Measurements from ENCODE around the gene ALMS1.

ALMS1 gene

GRCh38 chr2:73414696-73415095 lies 29.1 kb downstream of the ALMS1 start:
- DNase-seq (ENCODE audit: extremely low spot score): no peak
- no peak for TF ChIP-seq FOXA1 (IDR thresholded peaks at IDR 0.05)
- no peak for TF ChIP-seq TARDBP (IDR thresholded peaks at IDR 0.05)
- TF ChIP-seq L3MBTL2 (conservative IDR thresholded peaks at IDR 0.05): no peak
- no peak for TF ChIP-seq HDGF (IDR thresholded peaks at IDR 0.05; ENCODE audit: borderline replicate concordance)
- no peak for TF ChIP-seq ELF4 (IDR thresholded peaks at IDR 0.05)
- no peak for TF ChIP-seq FOXK2 (IDR thresholded peaks at IDR 0.05)
- TF ChIP-seq ARNT (IDR thresholded peaks at IDR 0.05): no peak
- no peak for TF ChIP-seq NFRKB (IDR thresholded peaks at IDR 0.05)
- TF ChIP-seq PKNOX1 (IDR thresholded peaks at IDR 0.05): no peak
- TF ChIP-seq BHLHE40 (IDR thresholded peaks at IDR 0.05; ENCODE audit: borderline replicate concordance): no peak
- TF ChIP-seq SP1 (IDR thresholded peaks at IDR 0.05): no peak
- no peak for TF ChIP-seq ZNF384 (IDR thresholded peaks at IDR 0.05)
- TF ChIP-seq FOXM1 (IDR thresholded peaks at IDR 0.05; ENCODE audit: borderline replicate concordance): no peak
- POLR2A ChIA-PET: no interaction called here
- CTCF ChIA-PET: no interaction called here

- no peak for DNase-seq (ENCODE audit: extremely low spot score)
- POLR2A ChIA-PET: no interaction called here
- CTCF ChIA-PET: no interaction called here
- TF ChIP-seq L3MBTL2 (conservative IDR thresholded peaks at IDR 0.05) (no peak), HDGF (IDR thresholded peaks at IDR 0.05; ENCODE audit: borderline replicate concordance) (no peak), ELF4 (IDR thresholded peaks at IDR 0.05) (no peak), ZNF384 (IDR thresholded peaks at IDR 0.05) (no peak)
Measured at GRCh38 chr2:73415906-73416305, 30.3 kb downstream of the ALMS1 start.

- ChIA-PET POLR2A (no interaction called here), CTCF (no interaction called here)
- no peak for DNase-seq (ENCODE audit: extremely low spot score)
Measured at GRCh38 chr2:73418343-73418742, 32.7 kb downstream of the ALMS1 start.

GRCh38 chr2:73423913-73424312 lies 38.3 kb downstream of the ALMS1 start:
- ChIA-PET CTCF (no interaction called here), POLR2A (no interaction called here)
- TF ChIP-seq HDGF (IDR thresholded peaks at IDR 0.05; ENCODE audit: borderline replicate concordance) (no peak), SUZ12 (IDR thresholded peaks at IDR 0.05) (no peak)
- no peak for DNase-seq (ENCODE audit: extremely low spot score)

More at GRCh38 chr2:73418343-73418742, 32.7 kb downstream of the ALMS1 start:
- TF ChIP-seq HDGF (IDR thresholded peaks at IDR 0.05; ENCODE audit: borderline replicate concordance) (no peak), PKNOX1 (IDR thresholded peaks at IDR 0.05) (no peak), TARDBP (IDR thresholded peaks at IDR 0.05) (no peak), ELF4 (IDR thresholded peaks at IDR 0.05) (no peak), SUZ12 (IDR thresholded peaks at IDR 0.05) (no peak), FOXM1 (IDR thresholded peaks at IDR 0.05; ENCODE audit: borderline replicate concordance) (no peak), ARNT (IDR thresholded peaks at IDR 0.05) (no peak), LEF1 (IDR thresholded peaks at IDR 0.05; ENCODE audit: borderline replicate concordance) (no peak), SP1 (IDR thresholded peaks at IDR 0.05) (no peak), FOXA1 (IDR thresholded peaks at IDR 0.05) (no peak)

- POLR2A ChIA-PET: no interaction called here
- TF ChIP-seq CTBP1 (IDR thresholded peaks at IDR 0.05; ENCODE audit: borderline replicate concordance) (no peak), ARNT (IDR thresholded peaks at IDR 0.05) (no peak), L3MBTL2 (conservative IDR thresholded peaks at IDR 0.05) (no peak), FOXK2 (IDR thresholded peaks at IDR 0.05) (no peak), FOXM1 (IDR thresholded peaks at IDR 0.05; ENCODE audit: borderline replicate concordance) (no peak)
- CTCF ChIA-PET: no interaction called here
- DNase-seq (ENCODE audit: extremely low spot score): no peak
Measured at GRCh38 chr2:73426176-73426575, 40.5 kb downstream of the ALMS1 start.

GRCh38 chr2:73436019-73436418 lies 50.4 kb downstream of the ALMS1 start:
- TF ChIP-seq NFRKB (IDR thresholded peaks at IDR 0.05) (no peak), CTBP1 (IDR thresholded peaks at IDR 0.05; ENCODE audit: borderline replicate concordance) (no peak), ELF4 (IDR thresholded peaks at IDR 0.05) (no peak), ZNF384 (IDR thresholded peaks at IDR 0.05) (no peak), SP1 (IDR thresholded peaks at IDR 0.05) (no peak), FOXK2 (IDR thresholded peaks at IDR 0.05) (no peak), FOXM1 (IDR thresholded peaks at IDR 0.05; ENCODE audit: borderline replicate concordance) (no peak), HDGF (IDR thresholded peaks at IDR 0.05; ENCODE audit: borderline replicate concordance) (no peak), BHLHE40 (IDR thresholded peaks at IDR 0.05; ENCODE audit: borderline replicate concordance) (no peak)
- no peak for DNase-seq (ENCODE audit: extremely low spot score)
- ChIA-PET POLR2A (no interaction called here), CTCF (no interaction called here)

GRCh38 chr2:73444202-73444601 lies 58.6 kb downstream of the ALMS1 start:
- no peak for DNase-seq (ENCODE audit: extremely low spot score)
- TF ChIP-seq FOXK2 (IDR thresholded peaks at IDR 0.05): no peak
- no peak for TF ChIP-seq FOXM1 (IDR thresholded peaks at IDR 0.05; ENCODE audit: borderline replicate concordance)
- no peak for TF ChIP-seq ELF4 (IDR thresholded peaks at IDR 0.05)
- no peak for TF ChIP-seq CTBP1 (IDR thresholded peaks at IDR 0.05; ENCODE audit: borderline replicate concordance)
- TF ChIP-seq LEF1 (IDR thresholded peaks at IDR 0.05; ENCODE audit: borderline replicate concordance): no peak
- no peak for TF ChIP-seq SP1 (IDR thresholded peaks at IDR 0.05)
- TF ChIP-seq L3MBTL2 (conservative IDR thresholded peaks at IDR 0.05): no peak
- TF ChIP-seq PKNOX1 (IDR thresholded peaks at IDR 0.05): no peak
- no peak for TF ChIP-seq HDGF (IDR thresholded peaks at IDR 0.05; ENCODE audit: borderline replicate concordance)
- TF ChIP-seq SUZ12 (IDR thresholded peaks at IDR 0.05): no peak
- no peak for TF ChIP-seq TARDBP (IDR thresholded peaks at IDR 0.05)
- POLR2A ChIA-PET: no interaction called here
- CTCF ChIA-PET: no interaction called here
